ENCODE results near the gene ITGA1. TPM values are rescaled to one million over a fixed set of nuclear protein-coding genes. Genes with fewer than 3 reads are reported as not detected.

ITGA1 gene
- total RNA-seq, 6 experiments from 2014 or later: 46.9 to 101 (median 83.9) TPM

DNA sequence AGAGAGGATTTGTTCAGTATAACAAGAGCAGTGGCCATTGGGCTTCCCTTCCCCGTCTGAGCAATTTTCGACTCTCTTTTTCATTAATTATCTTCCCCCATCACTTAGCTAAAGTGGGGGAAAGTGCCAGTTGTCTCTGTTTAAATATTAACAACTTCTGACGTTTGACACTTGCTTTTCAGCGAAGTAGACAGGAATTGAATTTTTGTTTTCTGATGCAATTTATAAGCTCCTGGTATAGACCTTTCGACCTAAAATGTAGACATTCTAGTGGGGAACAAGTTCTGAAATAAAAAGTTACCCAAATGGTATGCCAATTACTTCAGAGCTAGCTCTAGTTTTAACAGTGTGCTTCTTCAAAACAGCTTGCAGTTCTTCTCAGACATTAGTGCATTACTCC is 100.6 kb downstream of the ITGA1 start:
- Mint-ChIP-seq H3K27ac (no peak overlapping the region), H3K36me3 (ENCODE audit: low read depth) (peaks cover 50% of the 10 kb centered on the region), H3K4me1 (ENCODE audit: low read depth) (peaks cover 31% of the 10 kb centered on the region), H3K9me3 (no peaks in the 10 kb centered on the region), H3K27me3 (ENCODE audit: insufficient read depth) (no peaks in the 10 kb centered on the region; the same call in 1 of the 2 replicates), H3K4me3 (no peak overlapping the region)
- no peak for DNase-seq
- no peak for TF ChIP-seq CTCF (IDR thresholded peaks at IDR 0.05)

DNA sequence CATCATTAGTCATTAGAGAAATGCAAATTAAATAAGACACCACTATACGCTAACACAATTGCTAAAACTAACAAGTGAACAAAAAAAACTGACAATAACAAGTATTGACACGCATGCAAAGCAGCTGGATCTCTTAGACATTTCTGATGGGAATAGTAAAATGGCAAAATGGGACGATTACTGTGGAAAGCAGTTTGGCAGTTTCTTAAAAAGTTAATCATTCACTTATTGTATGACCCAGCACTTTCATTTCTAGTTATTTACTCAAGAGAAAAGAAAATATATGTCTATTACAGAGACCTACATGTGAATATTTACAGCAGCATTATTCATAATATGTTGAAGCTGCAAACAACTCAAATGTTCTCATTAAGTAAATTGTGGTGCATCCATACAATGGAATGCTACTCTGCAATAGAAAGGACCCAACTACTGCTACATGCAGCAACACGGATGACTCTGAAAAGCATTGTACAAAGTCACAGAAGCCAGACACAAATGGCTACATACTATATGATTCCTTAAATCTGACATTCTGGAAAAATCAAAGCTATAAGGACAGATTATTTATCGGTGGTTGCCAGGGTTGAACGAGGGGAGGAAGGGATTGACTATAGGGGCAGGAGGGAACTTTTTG is 104.6 kb downstream of the ITGA1 start:
- no peaks in the 10 kb centered on the region; the same call in 1 of the 2 replicates for H3K27me3 Mint-ChIP-seq (ENCODE audit: insufficient read depth)
- TF ChIP-seq CTCF (IDR thresholded peaks at IDR 0.05): no peak
- peaks cover 47% of the 10 kb centered on the region for H3K36me3 Mint-ChIP-seq (ENCODE audit: low read depth)
- H3K9me3 Mint-ChIP-seq: no peaks in the 10 kb centered on the region
- no peak overlapping the region for H3K27ac Mint-ChIP-seq
- no peak overlapping the region for H3K4me3 Mint-ChIP-seq
- H3K4me1 Mint-ChIP-seq (ENCODE audit: low read depth): peaks cover 54% of the 10 kb centered on the region
- no peak for DNase-seq

GRCh38 chr5:52893105-52893504 is 105.4 kb downstream of the ITGA1 start:
- H3K27me3 Mint-ChIP-seq (ENCODE audit: insufficient read depth): no peaks in the 10 kb centered on the region; the same call in 1 of the 2 replicates
- no peak overlapping the region for H3K4me3 Mint-ChIP-seq
- H3K9me3 Mint-ChIP-seq: no peaks in the 10 kb centered on the region
- no peak overlapping the region; the same call in 1 of the 2 replicates for H3K27ac Mint-ChIP-seq
- peaks cover 40% of the 10 kb centered on the region for H3K36me3 Mint-ChIP-seq (ENCODE audit: low read depth)
- peaks cover 55% of the 10 kb centered on the region for H3K4me1 Mint-ChIP-seq (ENCODE audit: low read depth)
- no peak for TF ChIP-seq CTCF (IDR thresholded peaks at IDR 0.05)
- peak; percentile 44 for DNase-seq

DNA sequence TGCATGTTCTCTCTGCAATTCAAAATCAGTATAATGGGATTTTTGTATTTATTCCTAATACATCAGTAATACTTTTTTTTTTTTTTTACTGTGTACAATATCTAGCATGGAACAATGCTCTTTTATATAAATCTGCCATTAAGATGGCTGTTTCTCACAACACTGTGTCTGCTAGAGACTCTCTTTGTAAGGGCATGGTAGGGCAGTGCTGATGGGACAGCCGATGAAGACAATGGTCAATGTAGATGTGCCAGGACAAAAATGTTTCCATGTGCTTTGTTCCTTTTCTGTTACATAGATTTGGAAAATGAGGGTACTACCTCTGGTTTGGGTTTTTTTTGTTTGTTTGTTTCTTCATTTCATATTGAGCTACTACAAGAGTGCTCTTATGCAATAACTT is 106.1 kb downstream of the ITGA1 start:
- Mint-ChIP-seq H3K4me3 (no peak overlapping the region), H3K27ac (no peak overlapping the region), H3K9me3 (no peaks in the 10 kb centered on the region), H3K4me1 (ENCODE audit: low read depth) (peaks cover 60% of the 10 kb centered on the region), H3K27me3 (ENCODE audit: insufficient read depth) (no peaks in the 10 kb centered on the region; the same call in 1 of the 2 replicates), H3K36me3 (ENCODE audit: low read depth) (peaks cover 38% of the 10 kb centered on the region)
- TF ChIP-seq CTCF (IDR thresholded peaks at IDR 0.05): no peak
- DNase-seq: no peak

DNA sequence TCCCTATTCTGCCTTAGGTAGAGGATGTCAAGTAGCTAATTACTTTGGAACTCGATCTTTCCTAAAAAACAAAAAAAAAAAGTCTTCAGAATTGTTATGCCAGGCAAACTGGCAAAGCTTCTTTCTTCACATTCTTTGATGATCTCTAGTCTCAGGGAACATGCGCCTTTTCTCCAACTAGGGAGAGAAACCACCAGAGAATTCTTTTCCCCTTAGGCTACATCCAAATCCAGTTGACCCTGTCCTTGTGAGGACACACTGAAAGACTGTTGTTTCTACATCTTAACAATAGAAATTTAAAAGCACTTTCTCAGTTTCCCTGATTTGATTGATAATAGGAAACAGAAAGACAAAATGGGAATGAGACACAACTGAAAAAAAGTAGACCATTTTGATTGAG is 106.7 kb downstream of the ITGA1 start:
- no peaks in the 10 kb centered on the region; the same call in 1 of the 2 replicates for H3K27me3 Mint-ChIP-seq (ENCODE audit: insufficient read depth)
- peaks cover 66% of the 10 kb centered on the region for H3K4me1 Mint-ChIP-seq (ENCODE audit: low read depth)
- no peak for TF ChIP-seq CTCF (IDR thresholded peaks at IDR 0.05)
- no peak for DNase-seq
- H3K4me3 Mint-ChIP-seq: no peak overlapping the region
- H3K27ac Mint-ChIP-seq: no peak overlapping the region
- no peaks in the 10 kb centered on the region for H3K9me3 Mint-ChIP-seq
- H3K36me3 Mint-ChIP-seq (ENCODE audit: low read depth): peaks cover 40% of the 10 kb centered on the region

Data from HFFc6 (cell line).